ENCODE data around the gene SPOCK1.

DNA sequence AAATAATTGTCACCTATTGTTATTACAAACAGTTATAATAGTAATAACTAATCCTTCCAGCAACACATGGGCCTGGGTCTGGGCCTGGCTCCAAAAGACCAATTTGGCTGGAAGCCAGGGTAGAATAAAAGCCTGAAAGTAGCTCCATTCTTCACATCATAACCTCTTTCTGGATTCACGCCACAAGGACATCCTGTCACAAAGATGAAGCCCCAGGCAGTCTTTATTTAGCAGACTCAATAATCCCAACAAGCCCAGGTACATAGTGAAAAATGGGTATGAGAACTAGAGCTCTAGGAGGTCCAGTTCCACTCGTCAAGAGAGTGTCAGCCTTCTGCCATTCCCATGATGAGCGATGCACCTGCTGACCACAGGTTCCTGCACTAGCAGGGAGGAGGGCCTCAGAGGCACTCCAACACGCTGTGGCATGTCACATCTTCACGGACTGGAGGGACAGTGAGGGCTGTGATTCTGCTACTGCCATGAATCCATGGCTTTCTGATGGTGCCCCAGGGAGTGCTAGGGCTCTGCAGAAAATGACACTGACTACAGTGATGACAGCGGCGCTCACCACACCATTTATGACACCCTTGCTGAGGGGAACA is 124.9 kb downstream of the SPOCK1 start:
- TF ChIP-seq EZH2 (IDR thresholded peaks at IDR 0.05; ENCODE audit: insufficient read depth, poor library complexity, severe bottlenecking) (no peak), EZH2phosphoT487 (IDR thresholded peaks at IDR 0.05; ENCODE audit: insufficient read depth, low read depth) (no peak)
